ENCODE data around the gene CACNB2. TPM values are rescaled to one million over a fixed set of nuclear protein-coding genes. Genes with fewer than 3 reads are reported as not detected.
"Not testable (repeated sequence)": the region's sequence is repeated elsewhere in the genome, so short reads cannot be mapped to it uniquely, and the experiment has no call there.

Gene CACNB2
- total RNA-seq, 2 experiments from 2014 or later, result not detected

DNA sequence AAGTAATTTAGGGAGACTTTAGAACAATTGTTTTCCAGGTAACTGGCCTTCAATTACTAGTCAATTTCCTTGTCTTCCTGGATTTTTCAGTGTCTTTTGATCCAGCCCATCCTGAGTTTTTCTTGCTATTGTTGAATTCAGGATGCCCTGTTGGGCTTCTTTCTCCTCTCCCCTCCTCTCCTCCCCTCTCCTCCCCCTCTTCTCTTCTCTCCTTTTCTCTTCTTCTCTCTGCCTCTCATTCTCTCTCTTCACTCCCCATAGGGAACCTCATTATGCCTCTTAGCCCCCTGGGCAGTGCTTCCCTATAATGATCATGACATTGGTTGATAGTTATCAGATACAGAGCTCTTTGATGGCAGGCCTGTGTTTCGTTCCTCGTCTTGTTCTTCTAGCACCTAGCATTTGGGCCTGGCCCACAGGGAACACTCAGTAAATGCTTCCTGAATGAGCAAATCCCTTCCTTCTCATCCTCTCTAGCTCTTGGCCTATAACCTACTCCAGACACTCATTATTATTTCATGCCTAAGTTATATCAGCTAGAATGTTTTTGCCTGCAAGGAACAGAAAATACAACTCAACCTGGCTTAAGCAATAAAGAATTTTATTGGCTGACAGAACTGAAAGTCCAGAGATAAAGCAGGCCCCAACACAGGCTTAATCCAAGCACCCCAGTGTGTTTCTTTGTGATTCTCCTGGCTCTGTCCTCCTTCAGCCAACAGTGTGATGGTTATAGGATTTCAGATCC, 56.8 kb downstream of the CACNB2 start:
- Mint-ChIP-seq H3K27me3 (no peaks in the 10 kb centered on the region), H3K4me1 (no peaks in the 10 kb centered on the region), H3K4me3 (no peak overlapping the region), H3K27ac (no peak overlapping the region), H3K9me3 (ENCODE audit: low read depth) (no peaks in the 10 kb centered on the region), H3K36me3 (no peaks in the 10 kb centered on the region)
- DNase-seq (no peak), ATAC-seq (no peak)
- CTCF ChIA-PET, result no interaction called here

DNA sequence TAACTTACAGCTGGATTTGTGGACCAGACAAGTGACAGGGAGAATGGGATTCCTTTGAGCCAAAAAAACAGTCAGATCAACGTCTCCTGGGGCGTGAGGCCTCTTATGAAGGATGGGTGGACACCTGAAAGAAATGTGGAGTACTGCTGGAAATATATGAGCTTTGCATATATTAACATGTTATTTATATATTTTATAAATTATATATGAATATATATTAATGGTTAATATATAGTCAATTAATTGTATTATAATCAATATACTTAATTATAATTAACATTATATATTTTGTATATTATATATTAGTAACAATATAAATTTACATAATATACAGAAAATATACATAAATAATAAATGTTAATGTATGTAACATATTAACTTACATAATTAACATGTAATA, 57.5 kb downstream of the CACNB2 start:
- CTCF ChIA-PET, result no interaction called here
- Mint-ChIP-seq H3K27ac (no peak overlapping the region), H3K4me1 (no peaks in the 10 kb centered on the region), H3K27me3 (no peaks in the 10 kb centered on the region), H3K9me3 (ENCODE audit: low read depth) (no peaks in the 10 kb centered on the region), H3K36me3 (no peaks in the 10 kb centered on the region), H3K4me3 (no peak overlapping the region)
- no peak for DNase-seq
- ATAC-seq, result no peak

DNA sequence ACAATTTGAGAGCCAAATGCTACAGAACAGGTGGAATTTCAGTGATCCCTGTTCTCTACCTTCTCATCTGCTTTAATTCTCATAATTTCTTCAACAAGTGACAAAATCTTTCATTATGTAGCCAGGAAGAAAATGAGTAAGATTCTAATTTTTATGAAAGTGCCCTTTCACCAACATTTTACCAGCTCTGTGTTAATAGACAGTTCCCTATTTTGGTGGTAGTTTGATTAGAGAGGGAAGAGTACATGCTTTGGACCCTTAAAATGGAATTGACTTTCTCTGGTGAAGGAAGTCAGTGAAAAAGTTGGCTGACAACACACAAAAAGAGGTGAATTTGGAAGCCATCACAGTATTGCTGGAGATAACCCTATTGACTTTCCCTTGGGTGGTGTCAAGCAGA, 61.7 kb downstream of the CACNB2 start:
- DNase-seq, result no peak
- Mint-ChIP-seq H3K9me3 (ENCODE audit: low read depth) (no peaks in the 10 kb centered on the region), H3K27ac (no peak overlapping the region), H3K4me3 (no peak overlapping the region), H3K4me1 (no peaks in the 10 kb centered on the region), H3K36me3 (no peaks in the 10 kb centered on the region), H3K27me3 (no peaks in the 10 kb centered on the region)
- no peak for ATAC-seq
- CTCF ChIA-PET, result no interaction called here

DNA sequence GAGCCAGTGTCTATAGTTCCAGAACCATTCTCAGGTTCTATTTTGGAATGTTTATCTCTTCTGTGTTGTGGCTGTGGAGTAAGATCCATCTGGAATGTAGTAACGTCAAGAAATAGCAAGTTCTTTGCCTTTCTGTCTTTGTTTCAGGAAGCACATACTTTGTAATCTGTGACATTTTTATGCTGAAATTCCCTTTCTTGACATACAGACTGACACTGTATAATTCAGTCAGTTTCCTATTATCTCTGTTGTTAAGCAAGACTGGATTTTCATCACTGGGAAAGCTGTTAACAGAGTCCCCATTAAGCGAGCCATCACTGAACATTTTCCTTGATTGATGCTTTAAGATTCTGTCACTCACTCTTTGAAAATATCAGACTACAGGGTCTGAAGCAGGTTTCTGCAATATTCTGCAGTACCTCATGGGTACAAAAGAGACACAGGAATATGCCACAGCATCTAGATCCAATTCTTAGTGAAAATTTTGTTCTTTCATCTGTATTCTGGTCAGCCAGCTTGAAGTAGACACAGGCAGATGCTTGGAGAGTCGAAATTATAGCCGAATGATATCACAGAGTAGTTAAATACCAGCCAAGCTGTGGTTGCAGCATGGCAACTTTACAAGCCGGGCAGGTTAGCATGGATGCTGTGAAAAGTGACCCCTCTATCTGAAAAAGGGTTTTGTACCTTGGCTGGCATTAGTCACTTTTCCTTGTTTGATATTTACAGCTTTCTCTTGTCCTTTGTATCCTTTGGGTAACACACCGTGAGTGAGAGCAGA, 62.6 kb downstream of the CACNB2 start:
- H3K27ac Mint-ChIP-seq, result no peak overlapping the region
- CTCF ChIA-PET, result no interaction called here
- H3K4me1 Mint-ChIP-seq, result no peaks in the 10 kb centered on the region
- ATAC-seq (no peak), DNase-seq (no peak)
- no peaks in the 10 kb centered on the region for H3K27me3 Mint-ChIP-seq
- no peaks in the 10 kb centered on the region for H3K9me3 Mint-ChIP-seq (ENCODE audit: low read depth)
- H3K4me3 Mint-ChIP-seq, result no peak overlapping the region
- H3K36me3 Mint-ChIP-seq, result no peaks in the 10 kb centered on the region

DNA sequence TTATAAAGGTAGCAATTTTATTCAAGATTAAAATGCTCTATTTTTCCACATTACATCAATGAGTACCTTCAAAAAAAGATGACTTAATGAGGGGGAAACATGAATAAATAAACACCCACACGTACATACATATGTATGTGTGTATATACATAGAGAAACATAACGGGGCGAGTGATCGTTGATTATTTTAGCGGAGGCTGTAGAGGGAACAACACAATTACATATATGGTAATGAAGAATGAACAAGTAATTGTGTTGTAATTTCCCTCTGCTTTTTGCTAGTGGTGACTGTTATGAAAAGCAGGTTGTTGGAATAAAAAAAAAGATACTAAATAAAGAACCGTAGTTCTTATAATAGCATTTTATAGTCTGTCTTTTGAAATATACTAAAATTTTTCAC, 63.2 kb downstream of the CACNB2 start:
- CTCF ChIA-PET, result no interaction called here
- Mint-ChIP-seq H3K9me3 (ENCODE audit: low read depth) (no peaks in the 10 kb centered on the region), H3K27me3 (no peaks in the 10 kb centered on the region)

DNA sequence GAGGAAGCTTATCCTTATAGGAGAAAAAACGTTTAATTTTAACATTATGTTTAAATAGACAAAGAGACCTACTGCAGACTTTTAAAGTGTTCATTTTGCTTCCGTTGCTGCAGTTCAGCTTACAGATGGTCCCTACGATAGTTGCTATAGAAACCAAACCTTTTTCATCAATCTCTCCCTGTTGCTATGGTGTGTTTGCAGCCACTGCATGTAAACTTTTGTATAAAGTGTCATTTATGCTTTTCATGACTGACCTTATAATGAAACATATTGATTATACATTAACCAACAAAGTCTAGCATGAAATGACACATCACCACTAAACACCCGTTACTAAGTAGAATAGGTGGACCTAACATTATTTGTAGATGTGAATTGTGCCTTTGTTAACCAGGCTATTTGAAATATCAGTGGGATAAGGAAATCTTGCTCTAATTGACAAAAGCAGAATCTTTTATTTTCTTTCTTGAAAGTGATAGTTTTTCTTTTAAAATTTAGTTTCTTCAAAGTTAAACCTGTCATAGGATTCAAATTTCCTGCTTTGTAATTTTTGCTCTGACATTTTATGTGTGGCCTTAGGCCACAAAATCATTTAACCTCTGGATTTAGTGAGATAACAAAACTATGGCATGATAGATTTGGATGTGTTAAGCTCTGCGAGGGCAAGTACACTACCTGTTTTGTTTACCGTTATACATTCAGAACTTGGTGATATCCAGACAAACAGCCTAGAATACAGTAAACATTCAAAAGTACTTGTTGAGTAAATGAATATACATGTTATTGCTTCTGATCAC, 64.0 kb downstream of the CACNB2 start:
- ATAC-seq, result peak; percentile 20
- DNase-seq, result no peak
- no peaks in the 10 kb centered on the region for H3K27me3 Mint-ChIP-seq
- H3K27ac Mint-ChIP-seq, result no peak overlapping the region
- H3K4me3 Mint-ChIP-seq, result no peak overlapping the region
- H3K9me3 Mint-ChIP-seq (ENCODE audit: low read depth), result no peaks in the 10 kb centered on the region
- no peaks in the 10 kb centered on the region for H3K4me1 Mint-ChIP-seq
- CTCF ChIA-PET, result interaction anchor here (0.7 kb wide), 1 partner anchor 12 kb away, joined by 3 read pairs; no protein-coding TSS in a partner anchor
- no peaks in the 10 kb centered on the region for H3K36me3 Mint-ChIP-seq

More for the DNA sequence above, 63.2 kb downstream of the CACNB2 start:
- no peaks in the 10 kb centered on the region for H3K36me3 Mint-ChIP-seq
- DNase-seq, result no peak
- no peaks in the 10 kb centered on the region for H3K4me1 Mint-ChIP-seq
- no peak overlapping the region for H3K4me3 Mint-ChIP-seq
- H3K27ac Mint-ChIP-seq, result no peak overlapping the region
- no peak for ATAC-seq

DNA sequence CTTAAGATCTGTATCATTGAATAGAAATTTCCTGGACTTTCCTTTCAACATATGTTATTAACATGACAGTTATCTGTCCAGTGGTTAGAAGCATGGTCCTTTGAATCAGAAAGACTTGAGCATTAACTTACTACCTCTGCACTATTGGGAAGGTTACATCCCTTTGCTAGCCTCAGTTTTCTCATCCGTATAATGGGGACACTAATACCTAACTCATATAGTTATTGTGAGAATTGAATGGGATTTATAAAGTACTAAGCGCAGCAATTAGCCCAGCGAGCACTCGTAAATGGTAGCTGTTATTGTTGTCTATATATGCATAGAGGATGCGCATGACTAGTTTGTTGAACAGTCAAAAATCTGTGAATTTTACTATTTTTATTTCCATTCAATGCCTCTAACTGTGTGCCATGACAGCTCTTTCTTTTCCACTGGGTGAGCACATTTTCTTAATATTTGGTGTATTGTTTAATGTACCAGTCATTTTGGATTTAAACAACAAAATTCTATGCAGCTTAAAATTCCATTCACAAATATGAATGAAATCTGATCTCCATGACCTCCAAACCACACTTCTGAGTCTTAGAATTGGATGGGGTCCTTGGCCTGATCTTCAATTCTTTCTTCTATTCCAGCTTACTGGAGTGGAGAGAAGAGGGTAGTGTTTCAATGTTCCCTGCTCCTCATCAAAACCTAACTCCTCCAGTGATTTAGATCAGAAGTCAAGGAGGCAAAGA, 65.0 kb downstream of the CACNB2 start:
- Mint-ChIP-seq H3K4me3 (no peak overlapping the region), H3K27ac (no peak overlapping the region), H3K4me1 (no peaks in the 10 kb centered on the region), H3K27me3 (no peaks in the 10 kb centered on the region), H3K36me3 (no peaks in the 10 kb centered on the region), H3K9me3 (ENCODE audit: low read depth) (no peaks in the 10 kb centered on the region)
- CTCF ChIA-PET, result no interaction called here
- ATAC-seq (no peak), DNase-seq (no peak)

DNA sequence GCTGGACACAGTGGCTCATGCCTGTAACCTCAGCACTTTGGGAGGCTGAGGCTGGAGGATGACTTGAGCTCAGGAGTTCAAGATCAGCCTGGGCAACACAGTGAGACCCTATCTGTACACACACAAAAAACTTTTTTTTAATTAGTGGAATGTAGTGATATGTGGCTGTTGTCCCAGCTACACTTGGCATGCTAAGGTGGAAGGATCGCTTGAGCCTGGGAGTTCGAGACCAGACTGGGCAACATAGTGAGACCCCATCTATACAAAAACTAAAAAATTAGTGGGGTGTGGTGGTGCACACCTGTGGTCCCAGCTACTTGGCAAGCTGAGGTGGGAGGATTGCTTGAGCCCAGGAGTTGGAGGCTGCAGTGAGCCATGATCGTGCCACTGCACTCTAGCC, 68.0 kb downstream of the CACNB2 start:
- H3K4me3 Mint-ChIP-seq; DNase-seq; H3K4me1 Mint-ChIP-seq; H3K27me3 Mint-ChIP-seq; CTCF ChIA-PET; ATAC-seq; H3K27ac Mint-ChIP-seq; H3K36me3 Mint-ChIP-seq; H3K9me3 Mint-ChIP-seq (ENCODE audit: low read depth): not testable (repeated sequence)

DNA sequence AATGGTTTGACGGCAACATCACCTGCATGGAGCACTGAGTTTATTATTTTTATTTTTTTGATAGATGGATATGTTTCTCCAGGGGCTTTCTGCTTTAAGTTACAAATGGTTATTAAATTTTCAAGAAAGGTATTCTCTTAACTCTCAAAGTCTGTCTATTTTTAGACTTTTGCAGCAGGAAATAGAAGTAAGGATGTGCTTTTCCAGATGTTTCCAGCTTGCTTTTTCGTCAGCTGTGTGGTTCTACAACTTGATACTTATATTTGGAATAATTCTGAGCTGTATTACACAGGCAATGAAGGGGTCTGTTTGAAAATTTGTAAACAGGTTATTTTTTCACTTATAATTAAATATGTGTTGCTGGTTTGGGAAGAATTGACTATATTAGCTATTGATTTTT, 69.0 kb downstream of the CACNB2 start:
- ATAC-seq (no peak), DNase-seq (no peak)
- Mint-ChIP-seq H3K9me3 (ENCODE audit: low read depth) (no peaks in the 10 kb centered on the region), H3K4me1 (no peaks in the 10 kb centered on the region), H3K27ac (no peak overlapping the region), H3K27me3 (no peaks in the 10 kb centered on the region), H3K36me3 (no peaks in the 10 kb centered on the region), H3K4me3 (no peak overlapping the region)
- CTCF ChIA-PET, result no interaction called here

DNA sequence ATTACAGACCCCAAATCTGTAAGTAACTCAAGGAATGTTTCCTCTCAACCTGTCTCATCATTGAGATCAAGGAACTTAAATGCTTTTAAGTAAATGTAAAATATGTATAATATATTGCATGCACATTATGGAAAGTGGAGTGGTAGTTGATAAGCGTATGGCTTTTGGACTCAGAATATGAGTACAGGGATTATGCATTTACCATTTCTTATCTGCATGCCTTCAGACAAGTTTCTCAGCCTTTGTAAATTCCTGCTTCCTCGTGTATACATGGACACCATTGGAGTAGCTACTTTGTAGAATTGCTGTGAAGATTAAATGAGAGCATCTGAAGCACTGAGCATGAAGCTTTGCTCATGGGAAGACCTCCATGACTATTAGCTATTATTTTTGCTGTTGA, 70.5 kb downstream of the CACNB2 start:
- Mint-ChIP-seq H3K4me3 (no peak overlapping the region), H3K27me3 (no peaks in the 10 kb centered on the region), H3K36me3 (no peaks in the 10 kb centered on the region), H3K4me1 (no peaks in the 10 kb centered on the region), H3K27ac (no peak overlapping the region), H3K9me3 (ENCODE audit: low read depth) (no peaks in the 10 kb centered on the region)
- DNase-seq (no peak), ATAC-seq (no peak)
- CTCF ChIA-PET, result no interaction called here

DNA sequence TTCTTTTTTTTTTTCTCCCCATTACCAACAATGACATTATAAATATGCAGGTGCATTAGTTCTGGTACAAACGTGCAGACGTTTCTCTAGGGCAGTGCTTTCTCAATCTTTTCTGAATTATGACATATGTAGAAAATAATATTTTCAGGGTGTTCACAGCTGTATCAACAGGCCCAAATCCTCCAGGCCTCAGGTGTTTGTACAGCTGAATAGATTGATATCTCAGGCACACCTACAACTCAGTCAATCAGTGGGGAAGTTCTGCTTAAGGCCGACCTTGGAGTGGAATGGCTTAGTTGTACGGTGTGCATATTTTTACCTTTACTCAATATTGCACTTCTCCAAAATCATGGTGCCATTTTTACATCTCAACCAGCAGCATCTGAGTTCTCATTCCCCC, 71.6 kb downstream of the CACNB2 start:
- DNase-seq, result no peak
- no peaks in the 10 kb centered on the region for H3K9me3 Mint-ChIP-seq (ENCODE audit: low read depth)
- no peaks in the 10 kb centered on the region for H3K4me1 Mint-ChIP-seq
- no peaks in the 10 kb centered on the region for H3K27me3 Mint-ChIP-seq
- no peak for ATAC-seq
- no peaks in the 10 kb centered on the region for H3K36me3 Mint-ChIP-seq
- no peak overlapping the region for H3K4me3 Mint-ChIP-seq
- CTCF ChIA-PET, result no interaction called here
- H3K27ac Mint-ChIP-seq, result no peak overlapping the region

DNA sequence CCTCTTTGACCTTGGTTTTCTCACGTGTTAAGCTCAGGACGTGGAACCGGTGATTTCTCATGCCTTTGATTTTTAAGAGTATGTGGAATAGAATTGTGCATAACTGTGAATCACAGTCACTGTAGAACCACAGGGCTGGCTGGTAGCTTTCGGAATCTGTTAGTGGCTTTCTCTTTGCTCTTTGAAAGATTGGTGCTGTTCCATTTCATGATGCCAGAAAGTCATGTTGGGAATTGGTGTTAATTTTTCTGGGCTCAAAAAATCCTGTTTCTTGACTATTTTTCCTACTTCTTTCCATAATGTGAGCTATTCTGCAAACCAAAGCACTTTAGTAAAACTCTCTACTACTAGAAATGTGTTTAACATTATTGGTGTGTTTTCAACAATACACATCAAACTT, 73.0 kb downstream of the CACNB2 start:
- no peak overlapping the region for H3K4me3 Mint-ChIP-seq
- no peaks in the 10 kb centered on the region for H3K27me3 Mint-ChIP-seq
- no peak overlapping the region for H3K27ac Mint-ChIP-seq
- DNase-seq, result no peak
- CTCF ChIA-PET, result no interaction called here
- no peaks in the 10 kb centered on the region for H3K4me1 Mint-ChIP-seq
- ATAC-seq, result no peak
- H3K36me3 Mint-ChIP-seq, result no peaks in the 10 kb centered on the region
- H3K9me3 Mint-ChIP-seq (ENCODE audit: low read depth), result no peaks in the 10 kb centered on the region
